Astrocyte (in vitro differentiated cells and primary cell): Measurements from ENCODE around the gene RCE1.

Source experiments
- EZH2 ChIP-seq: IDR thresholded peaks from 2 replicates; pipeline ENCODE4 v1.6.1; 2012; ENCODE audit warnings: mild to moderate bottlenecking, low read length, inconsistent platforms; ENCODE audit not compliant: insufficient read depth
- TF ChIP-seq, protein P1 (sequence below): IDR thresholded peaks from 2 replicates; pipeline ENCODE4 v1.5.1; 2011; ENCODE audit warnings: low read depth, mild to moderate bottlenecking, inconsistent platforms, low read length, moderate library complexity; ENCODE audit not compliant: insufficient read depth

- TF ChIP-seq, protein P1, sequence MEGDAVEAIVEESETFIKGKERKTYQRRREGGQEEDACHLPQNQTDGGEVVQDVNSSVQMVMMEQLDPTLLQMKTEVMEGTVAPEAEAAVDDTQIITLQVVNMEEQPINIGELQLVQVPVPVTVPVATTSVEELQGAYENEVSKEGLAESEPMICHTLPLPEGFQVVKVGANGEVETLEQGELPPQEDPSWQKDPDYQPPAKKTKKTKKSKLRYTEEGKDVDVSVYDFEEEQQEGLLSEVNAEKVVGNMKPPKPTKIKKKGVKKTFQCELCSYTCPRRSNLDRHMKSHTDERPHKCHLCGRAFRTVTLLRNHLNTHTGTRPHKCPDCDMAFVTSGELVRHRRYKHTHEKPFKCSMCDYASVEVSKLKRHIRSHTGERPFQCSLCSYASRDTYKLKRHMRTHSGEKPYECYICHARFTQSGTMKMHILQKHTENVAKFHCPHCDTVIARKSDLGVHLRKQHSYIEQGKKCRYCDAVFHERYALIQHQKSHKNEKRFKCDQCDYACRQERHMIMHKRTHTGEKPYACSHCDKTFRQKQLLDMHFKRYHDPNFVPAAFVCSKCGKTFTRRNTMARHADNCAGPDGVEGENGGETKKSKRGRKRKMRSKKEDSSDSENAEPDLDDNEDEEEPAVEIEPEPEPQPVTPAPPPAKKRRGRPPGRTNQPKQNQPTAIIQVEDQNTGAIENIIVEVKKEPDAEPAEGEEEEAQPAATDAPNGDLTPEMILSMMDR, result no peak
- no peak for TF ChIP-seq EZH2
These were observed 14.6 kb downstream of the RCE1 start for GRCh38 chr11:66857927-66858185.
